Measurements from ENCODE around the gene S100A7.
"Not testable (repeated sequence)": the region's sequence is repeated elsewhere in the genome, so short reads cannot be mapped to it uniquely, and the experiment has no call there.

GRCh38 chr1:153418758-153419435 is 41.6 kb downstream of the S100A7 start:
- TF ChIP-seq, protein P1, sequence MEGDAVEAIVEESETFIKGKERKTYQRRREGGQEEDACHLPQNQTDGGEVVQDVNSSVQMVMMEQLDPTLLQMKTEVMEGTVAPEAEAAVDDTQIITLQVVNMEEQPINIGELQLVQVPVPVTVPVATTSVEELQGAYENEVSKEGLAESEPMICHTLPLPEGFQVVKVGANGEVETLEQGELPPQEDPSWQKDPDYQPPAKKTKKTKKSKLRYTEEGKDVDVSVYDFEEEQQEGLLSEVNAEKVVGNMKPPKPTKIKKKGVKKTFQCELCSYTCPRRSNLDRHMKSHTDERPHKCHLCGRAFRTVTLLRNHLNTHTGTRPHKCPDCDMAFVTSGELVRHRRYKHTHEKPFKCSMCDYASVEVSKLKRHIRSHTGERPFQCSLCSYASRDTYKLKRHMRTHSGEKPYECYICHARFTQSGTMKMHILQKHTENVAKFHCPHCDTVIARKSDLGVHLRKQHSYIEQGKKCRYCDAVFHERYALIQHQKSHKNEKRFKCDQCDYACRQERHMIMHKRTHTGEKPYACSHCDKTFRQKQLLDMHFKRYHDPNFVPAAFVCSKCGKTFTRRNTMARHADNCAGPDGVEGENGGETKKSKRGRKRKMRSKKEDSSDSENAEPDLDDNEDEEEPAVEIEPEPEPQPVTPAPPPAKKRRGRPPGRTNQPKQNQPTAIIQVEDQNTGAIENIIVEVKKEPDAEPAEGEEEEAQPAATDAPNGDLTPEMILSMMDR (IDR thresholded peaks at IDR 0.05; ENCODE audit: low read depth, low read length, missing input control) = not testable (repeated sequence)
- TF ChIP-seq RAD21 (IDR thresholded peaks at IDR 0.05); SP1 (IDR thresholded peaks at IDR 0.05); TAF1 (conservative IDR thresholded peaks at IDR 0.05); JUND (IDR thresholded peaks at IDR 0.05); MAX (IDR thresholded peaks at IDR 0.05); NR2F2 (IDR thresholded peaks at IDR 0.05): not testable (repeated sequence)

Measured in liver (tissue), 3 donors.